MM.1S (cell line): ENCODE measurements around the gene RBBP8.

ENCODE experiments used
- EZH2 ChIP-seq: fragments of 300-600 bp; sonication (generic); optimal IDR thresholded peaks from 2 replicates; pipeline ENCODE3; 2017; ENCODE audit warnings: low read depth, mild to moderate bottlenecking, antibody characterized with exemption, low read length, mixed read lengths
- EZH2phosphoT487 ChIP-seq: fragments of 300-600 bp; sonication (generic); IDR thresholded peaks from 2 replicates; pipeline ENCODE4 v1.6.1; 2018; ENCODE audit warnings: antibody characterized with exemption, low read length
- TF ChIP-seq, protein P1 (sequence below): fragments of 300-600 bp; sonication (generic); IDR thresholded peaks from 2 replicates; pipeline ENCODE4 v1.5.1; 2016; ENCODE audit warnings: antibody characterized with exemption, low read length, mixed read lengths

GRCh38 chr18:22912835-22913234, 20.3 kb upstream of the RBBP8 start:
- TF ChIP-seq, protein P1, sequence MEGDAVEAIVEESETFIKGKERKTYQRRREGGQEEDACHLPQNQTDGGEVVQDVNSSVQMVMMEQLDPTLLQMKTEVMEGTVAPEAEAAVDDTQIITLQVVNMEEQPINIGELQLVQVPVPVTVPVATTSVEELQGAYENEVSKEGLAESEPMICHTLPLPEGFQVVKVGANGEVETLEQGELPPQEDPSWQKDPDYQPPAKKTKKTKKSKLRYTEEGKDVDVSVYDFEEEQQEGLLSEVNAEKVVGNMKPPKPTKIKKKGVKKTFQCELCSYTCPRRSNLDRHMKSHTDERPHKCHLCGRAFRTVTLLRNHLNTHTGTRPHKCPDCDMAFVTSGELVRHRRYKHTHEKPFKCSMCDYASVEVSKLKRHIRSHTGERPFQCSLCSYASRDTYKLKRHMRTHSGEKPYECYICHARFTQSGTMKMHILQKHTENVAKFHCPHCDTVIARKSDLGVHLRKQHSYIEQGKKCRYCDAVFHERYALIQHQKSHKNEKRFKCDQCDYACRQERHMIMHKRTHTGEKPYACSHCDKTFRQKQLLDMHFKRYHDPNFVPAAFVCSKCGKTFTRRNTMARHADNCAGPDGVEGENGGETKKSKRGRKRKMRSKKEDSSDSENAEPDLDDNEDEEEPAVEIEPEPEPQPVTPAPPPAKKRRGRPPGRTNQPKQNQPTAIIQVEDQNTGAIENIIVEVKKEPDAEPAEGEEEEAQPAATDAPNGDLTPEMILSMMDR = no peak
- no peak for TF ChIP-seq EZH2
- no peak for TF ChIP-seq EZH2phosphoT487
